AG04449 (cell line): ENCODE measurements around the gene PTH1R.

ENCODE experiments used
- CTCF ChIA-PET: fragments of 350-600 bp; formaldehyde crosslinking; extraction: SDS; loops from one replicate; lab custom pipeline; 2021; ENCODE audit warnings: antibody characterized with exemption; lab: Yijun Ruan, JAX
- POLR2A ChIA-PET: fragments of 400-600, 350-600 bp; formaldehyde crosslinking; extraction: SDS; loops from one replicate; lab custom pipeline; 2020; ENCODE audit warnings: antibody characterized with exemption, inconsistent platforms; lab: Yijun Ruan, JAX
- DNase-seq: peaks from one replicate; pipeline ENCODE4 v3.0.0-alpha.2; 2010; ENCODE audit warnings: low read depth, low spot score
- H3K4me3 ChIP-seq: 2 replicates; pipeline ENCODE4 v1.5.1; 2011; ENCODE audit warnings: low read depth, mild to moderate bottlenecking, control low read depth, low read length
- CTCF ChIP-seq: IDR thresholded peaks from one replicate; pipeline ENCODE4 v1.5.1; 2011; ENCODE audit warnings: mild to moderate bottlenecking, moderate library complexity, low read length, control low read depth, inconsistent platforms; ENCODE audit not compliant: insufficient read depth; ENCODE audit errors: missing control alignments

Gene PTH1R

GRCh38 chr3:46884929-46885328 lies 7.4 kb downstream of the PTH1R start:
- POLR2A ChIA-PET: no interaction called here
- H3K4me3 ChIP-seq: no peak overlapping the region
- CTCF ChIA-PET: interaction anchor here (3.0 to 5.0 kb wide), 2 partner anchors 11 to 18 kb away, joined by 16 to 28 read pairs; no protein-coding TSS in a partner anchor
- no peak for DNase-seq
- TF ChIP-seq CTCF: no peak

GRCh38 chr3:46885612-46886011 lies 8.1 kb downstream of the PTH1R start:
- CTCF ChIA-PET: interaction anchor here (0.6 to 5.0 kb wide), 5 partner anchors 10 to 180 kb away, joined by 3 to 28 read pairs (median 7); no protein-coding TSS in a partner anchor

GRCh38 chr3:46887980-46888494 lies 10.5 kb downstream of the PTH1R start:
- no peak for DNase-seq
- TF ChIP-seq CTCF: no peak
- POLR2A ChIA-PET: no interaction called here
- CTCF ChIA-PET: interaction anchor here (0.9 to 9.4 kb wide), 4 partner anchors 15 to 181 kb away, joined by 4 to 110 read pairs (median 12); no protein-coding TSS in a partner anchor
- H3K4me3 ChIP-seq: no peak overlapping the region

More at GRCh38 chr3:46885612-46886011, 8.1 kb downstream of the PTH1R start:
- TF ChIP-seq CTCF: no peak
- POLR2A ChIA-PET: no interaction called here
- no peak overlapping the region for H3K4me3 ChIP-seq
- DNase-seq: no peak

DNA sequence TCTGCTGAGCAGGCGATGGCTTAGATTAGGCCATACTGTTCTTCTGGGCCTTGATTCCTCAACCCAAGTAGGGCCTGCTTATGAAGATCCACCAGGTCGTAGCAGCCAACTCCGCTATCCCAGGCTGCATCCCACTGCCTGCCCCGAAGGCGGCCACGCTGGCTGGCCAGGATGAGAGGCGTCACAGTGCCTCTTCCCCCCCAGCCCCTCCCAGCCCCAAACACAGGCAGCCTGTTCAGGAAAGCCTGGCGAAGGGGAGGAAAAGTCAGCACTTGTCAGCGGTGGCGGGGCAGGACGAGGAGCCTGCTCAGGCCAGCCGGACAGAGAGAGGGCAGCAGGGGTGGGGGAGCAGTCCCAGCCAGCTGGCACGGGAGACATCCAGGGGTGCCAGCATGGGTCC lies 11.2 kb downstream of the PTH1R start:
- no peak overlapping the region for H3K4me3 ChIP-seq
- POLR2A ChIA-PET: no interaction called here
- TF ChIP-seq CTCF: no peak
- DNase-seq: no peak
- CTCF ChIA-PET: interaction anchor here (0.9 to 9.4 kb wide), 7 partner anchors 16 to 186 kb away, joined by 3 to 110 read pairs (median 6); no protein-coding TSS in a partner anchor

DNA sequence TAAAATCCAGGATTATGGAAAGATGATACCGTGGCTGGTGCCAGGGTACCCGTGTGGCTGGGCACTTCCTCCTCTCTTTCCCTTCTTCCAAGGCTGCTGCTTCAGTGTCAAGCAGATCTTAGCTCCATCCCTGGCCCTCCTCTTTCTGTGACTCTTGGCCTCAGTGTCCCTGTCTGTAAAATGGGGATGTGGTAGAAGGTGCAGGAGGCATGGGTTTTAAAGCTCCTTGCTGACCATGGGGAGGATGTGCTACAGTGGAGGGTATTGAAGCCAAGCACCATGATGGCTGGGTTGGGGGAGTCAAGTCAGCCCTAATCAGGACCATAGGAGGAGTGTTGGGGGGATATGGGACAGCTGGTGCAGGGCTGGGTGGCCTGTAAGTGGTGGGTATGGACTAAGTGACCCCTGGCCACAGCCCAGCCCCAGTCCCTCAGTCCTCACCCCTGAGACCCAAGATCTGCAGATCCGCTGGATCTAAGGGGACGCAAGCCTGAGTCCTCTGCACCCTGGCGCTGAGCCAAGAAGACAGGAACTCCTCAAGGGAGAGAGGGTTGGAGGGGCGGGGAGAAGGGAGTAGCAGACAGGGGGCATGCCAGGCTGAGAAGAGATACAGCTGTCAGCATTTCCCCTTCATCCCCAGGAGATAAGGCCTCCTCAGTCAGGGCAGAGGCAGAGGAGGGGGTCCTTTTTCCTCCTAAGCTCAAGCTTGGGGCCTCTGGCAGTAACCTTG lies 12.0 kb downstream of the PTH1R start:
- ChIA-PET POLR2A (no interaction called here), CTCF (interaction anchor here (1.1 to 9.4 kb wide), 7 partner anchors 20 to 186 kb away, joined by 3 to 110 read pairs (median 4); no protein-coding TSS in a partner anchor)
- DNase-seq: no peak
- TF ChIP-seq CTCF: no peak
- H3K4me3 ChIP-seq: no peak overlapping the region

- H3K4me3 ChIP-seq: no peak overlapping the region
- CTCF ChIA-PET: interaction anchor here (1.1 to 9.4 kb wide), 7 partner anchors 19 to 187 kb away, joined by 3 to 110 read pairs (median 4); no protein-coding TSS in a partner anchor
- POLR2A ChIA-PET: no interaction called here
- DNase-seq: no peak
- no peak for TF ChIP-seq CTCF
These were observed 12.6 kb downstream of the PTH1R start for GRCh38 chr3:46890132-46890531.
